ENCODE measurements around the gene TMEM52. TPM values are rescaled to one million over a fixed set of nuclear protein-coding genes. Genes with fewer than 3 reads are reported as not detected.

The TMEM52 gene
- polyA plus RNA-seq, 1 of the 3 experiments (the other 2 are of a cell fraction): 4.8 TPM

DNA sequence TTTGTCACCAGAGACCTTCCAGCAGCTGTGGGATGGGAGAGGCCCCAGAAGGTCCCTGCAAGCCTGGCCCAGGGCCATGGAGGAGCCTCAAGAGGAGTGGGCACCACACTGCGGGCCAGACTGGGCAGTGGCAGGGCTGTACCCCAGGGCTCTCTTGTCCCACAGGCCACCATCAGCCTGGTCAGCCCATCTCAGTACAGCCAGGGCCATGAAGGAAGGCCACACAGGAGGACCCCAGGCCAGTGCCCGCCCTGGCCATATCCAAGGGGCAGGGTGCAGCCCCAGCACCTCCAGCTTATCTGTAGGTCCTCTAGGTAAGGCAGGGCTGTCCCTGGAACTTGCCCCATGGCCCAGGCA, 25.1 kb downstream of the TMEM52 start:
- WGBS (ENCODE audit: low lambda C conversion rate): no CpG with 5 or more reads among the region's 2 CpGs
- peaks cover 9% of the 10 kb centered on the region for H4K20me1 ChIP-seq (ENCODE audit: insufficient read depth)
- no peak overlapping the region for H3K27ac ChIP-seq (ENCODE audit: low read depth in 2 of 2, low read length in 1 of 2)
- no peak for TF ChIP-seq TAF1 (IDR thresholded peaks at IDR 0.05; ENCODE audit: borderline replicate concordance, low read depth, low read length)
- no peak for TF ChIP-seq RXRA (IDR thresholded peaks at IDR 0.05; ENCODE audit: borderline replicate concordance, low read depth)
- TF ChIP-seq JUND (IDR thresholded peaks at IDR 0.05): no peak
- TF ChIP-seq, protein P1, sequence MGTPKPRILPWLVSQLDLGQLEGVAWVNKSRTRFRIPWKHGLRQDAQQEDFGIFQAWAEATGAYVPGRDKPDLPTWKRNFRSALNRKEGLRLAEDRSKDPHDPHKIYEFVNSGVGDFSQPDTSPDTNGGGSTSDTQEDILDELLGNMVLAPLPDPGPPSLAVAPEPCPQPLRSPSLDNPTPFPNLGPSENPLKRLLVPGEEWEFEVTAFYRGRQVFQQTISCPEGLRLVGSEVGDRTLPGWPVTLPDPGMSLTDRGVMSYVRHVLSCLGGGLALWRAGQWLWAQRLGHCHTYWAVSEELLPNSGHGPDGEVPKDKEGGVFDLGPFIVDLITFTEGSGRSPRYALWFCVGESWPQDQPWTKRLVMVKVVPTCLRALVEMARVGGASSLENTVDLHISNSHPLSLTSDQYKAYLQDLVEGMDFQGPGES (IDR thresholded peaks at IDR 0.05; ENCODE audit: low read depth, low read length): no peak
- TF ChIP-seq RAD21 (IDR thresholded peaks at IDR 0.05; ENCODE audit: low read length): no peak
- TF ChIP-seq, protein P2, sequence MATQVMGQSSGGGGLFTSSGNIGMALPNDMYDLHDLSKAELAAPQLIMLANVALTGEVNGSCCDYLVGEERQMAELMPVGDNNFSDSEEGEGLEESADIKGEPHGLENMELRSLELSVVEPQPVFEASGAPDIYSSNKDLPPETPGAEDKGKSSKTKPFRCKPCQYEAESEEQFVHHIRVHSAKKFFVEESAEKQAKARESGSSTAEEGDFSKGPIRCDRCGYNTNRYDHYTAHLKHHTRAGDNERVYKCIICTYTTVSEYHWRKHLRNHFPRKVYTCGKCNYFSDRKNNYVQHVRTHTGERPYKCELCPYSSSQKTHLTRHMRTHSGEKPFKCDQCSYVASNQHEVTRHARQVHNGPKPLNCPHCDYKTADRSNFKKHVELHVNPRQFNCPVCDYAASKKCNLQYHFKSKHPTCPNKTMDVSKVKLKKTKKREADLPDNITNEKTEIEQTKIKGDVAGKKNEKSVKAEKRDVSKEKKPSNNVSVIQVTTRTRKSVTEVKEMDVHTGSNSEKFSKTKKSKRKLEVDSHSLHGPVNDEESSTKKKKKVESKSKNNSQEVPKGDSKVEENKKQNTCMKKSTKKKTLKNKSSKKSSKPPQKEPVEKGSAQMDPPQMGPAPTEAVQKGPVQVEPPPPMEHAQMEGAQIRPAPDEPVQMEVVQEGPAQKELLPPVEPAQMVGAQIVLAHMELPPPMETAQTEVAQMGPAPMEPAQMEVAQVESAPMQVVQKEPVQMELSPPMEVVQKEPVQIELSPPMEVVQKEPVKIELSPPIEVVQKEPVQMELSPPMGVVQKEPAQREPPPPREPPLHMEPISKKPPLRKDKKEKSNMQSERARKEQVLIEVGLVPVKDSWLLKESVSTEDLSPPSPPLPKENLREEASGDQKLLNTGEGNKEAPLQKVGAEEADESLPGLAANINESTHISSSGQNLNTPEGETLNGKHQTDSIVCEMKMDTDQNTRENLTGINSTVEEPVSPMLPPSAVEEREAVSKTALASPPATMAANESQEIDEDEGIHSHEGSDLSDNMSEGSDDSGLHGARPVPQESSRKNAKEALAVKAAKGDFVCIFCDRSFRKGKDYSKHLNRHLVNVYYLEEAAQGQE (IDR thresholded peaks at IDR 0.05; ENCODE audit: low read depth, low read length): no peak
- no peak for TF ChIP-seq CHD2 (IDR thresholded peaks at IDR 0.05; ENCODE audit: low read length, partially characterized antibody)
- TF ChIP-seq EP300 (IDR thresholded peaks at IDR 0.05; ENCODE audit: borderline replicate concordance in 1 of 2, low read depth in 1 of 2, low read length in 1 of 2): no peak
- no peak for TF ChIP-seq TCF12 (IDR thresholded peaks at IDR 0.05)
- TF ChIP-seq EZH2phosphoT487 (IDR thresholded peaks at IDR 0.05; ENCODE audit: borderline replicate concordance, low read depth): no peak
- TF ChIP-seq, protein P3, sequence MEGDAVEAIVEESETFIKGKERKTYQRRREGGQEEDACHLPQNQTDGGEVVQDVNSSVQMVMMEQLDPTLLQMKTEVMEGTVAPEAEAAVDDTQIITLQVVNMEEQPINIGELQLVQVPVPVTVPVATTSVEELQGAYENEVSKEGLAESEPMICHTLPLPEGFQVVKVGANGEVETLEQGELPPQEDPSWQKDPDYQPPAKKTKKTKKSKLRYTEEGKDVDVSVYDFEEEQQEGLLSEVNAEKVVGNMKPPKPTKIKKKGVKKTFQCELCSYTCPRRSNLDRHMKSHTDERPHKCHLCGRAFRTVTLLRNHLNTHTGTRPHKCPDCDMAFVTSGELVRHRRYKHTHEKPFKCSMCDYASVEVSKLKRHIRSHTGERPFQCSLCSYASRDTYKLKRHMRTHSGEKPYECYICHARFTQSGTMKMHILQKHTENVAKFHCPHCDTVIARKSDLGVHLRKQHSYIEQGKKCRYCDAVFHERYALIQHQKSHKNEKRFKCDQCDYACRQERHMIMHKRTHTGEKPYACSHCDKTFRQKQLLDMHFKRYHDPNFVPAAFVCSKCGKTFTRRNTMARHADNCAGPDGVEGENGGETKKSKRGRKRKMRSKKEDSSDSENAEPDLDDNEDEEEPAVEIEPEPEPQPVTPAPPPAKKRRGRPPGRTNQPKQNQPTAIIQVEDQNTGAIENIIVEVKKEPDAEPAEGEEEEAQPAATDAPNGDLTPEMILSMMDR (IDR thresholded peaks at IDR 0.05): no peak
- TF ChIP-seq POLR2AphosphoS5 (IDR thresholded peaks at IDR 0.05; ENCODE audit: low read depth, low read length): no peak
- no peak for TF ChIP-seq MEF2A (IDR thresholded peaks at IDR 0.05; ENCODE audit: borderline replicate concordance, low read depth)
- TF ChIP-seq NFIC (IDR thresholded peaks at IDR 0.05; ENCODE audit: borderline replicate concordance): no peak
- no peak for TF ChIP-seq FOSL2 (IDR thresholded peaks at IDR 0.05; ENCODE audit: borderline replicate concordance, low read depth)
- no peak for TF ChIP-seq NRF1 (IDR thresholded peaks at IDR 0.05; ENCODE audit: low read depth, low read length)
- TF ChIP-seq, protein P4, sequence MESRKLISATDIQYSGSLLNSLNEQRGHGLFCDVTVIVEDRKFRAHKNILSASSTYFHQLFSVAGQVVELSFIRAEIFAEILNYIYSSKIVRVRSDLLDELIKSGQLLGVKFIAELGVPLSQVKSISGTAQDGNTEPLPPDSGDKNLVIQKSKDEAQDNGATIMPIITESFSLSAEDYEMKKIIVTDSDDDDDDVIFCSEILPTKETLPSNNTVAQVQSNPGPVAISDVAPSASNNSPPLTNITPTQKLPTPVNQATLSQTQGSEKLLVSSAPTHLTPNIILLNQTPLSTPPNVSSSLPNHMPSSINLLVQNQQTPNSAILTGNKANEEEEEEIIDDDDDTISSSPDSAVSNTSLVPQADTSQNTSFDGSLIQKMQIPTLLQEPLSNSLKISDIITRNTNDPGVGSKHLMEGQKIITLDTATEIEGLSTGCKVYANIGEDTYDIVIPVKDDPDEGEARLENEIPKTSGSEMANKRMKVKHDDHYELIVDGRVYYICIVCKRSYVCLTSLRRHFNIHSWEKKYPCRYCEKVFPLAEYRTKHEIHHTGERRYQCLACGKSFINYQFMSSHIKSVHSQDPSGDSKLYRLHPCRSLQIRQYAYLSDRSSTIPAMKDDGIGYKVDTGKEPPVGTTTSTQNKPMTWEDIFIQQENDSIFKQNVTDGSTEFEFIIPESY (IDR thresholded peaks at IDR 0.05; ENCODE audit: borderline replicate concordance, low read depth): no peak
- H3K36me3 ChIP-seq (replicated peaks in 1 of 2; ENCODE audit: control insufficient read depth in 1 of 2, insufficient read depth in 2 of 2, low read length in 1 of 2): peaks cover 0 to under 1% of the 10 kb centered on the region in 2 experiments
- H3F3A ChIP-seq (replicated peaks; ENCODE audit: insufficient read depth): peaks cover 10% of the 10 kb centered on the region
- H3K9me2 ChIP-seq: no peaks in the 10 kb centered on the region
- H3K9me3 ChIP-seq: no peaks in the 10 kb centered on the region
- peaks cover 0 to 30% of the 10 kb centered on the region in 2 experiments; a peak in 3 of 4 replicates for H3K4me1 ChIP-seq (ENCODE audit: control insufficient read depth in 1 of 2, insufficient read depth in 2 of 2, low read depth in 1 of 2, low read length in 1 of 2)
- H3K4me2 ChIP-seq: no peak overlapping the region
- CTCF ChIA-PET: interaction anchor here (6.9 kb wide), 1 partner anchor 13 kb away, joined by 51 read pairs; no protein-coding TSS in a partner anchor
- no peaks in the 10 kb centered on the region for H3K27me3 ChIP-seq (ENCODE audit: insufficient read depth)
- no peak for DNase-seq
- peaks cover 23% of the 10 kb centered on the region for H3K79me2 ChIP-seq (ENCODE audit: insufficient read depth)
- H3K4me3 ChIP-seq (ENCODE audit: low read depth in 2 of 2, low read length in 1 of 2): no peak overlapping the region
- H3K9ac ChIP-seq: no peak overlapping the region
- POLR2A ChIA-PET: no interaction called here
- H2AFZ ChIP-seq (ENCODE audit: low read depth): no peak overlapping the region

Data from SK-N-SH (cell line).